Fibroblast of lung (primary cell): Measurements from ENCODE around the gene PELO.

Experiments
- CTCF ChIP-seq, 2 donors: IDR thresholded peaks in 1 of 2; conservative IDR thresholded peaks in 1 of 2; 1 replicate in 1 of 2; 2 replicates in 1 of 2; pipeline ENCODE4 v1.5.1; 2011 to 2012; ENCODE audit warnings: low read length in 2 of 2, control low read depth in 1 of 2, inconsistent platforms in 1 of 2, low read depth in 1 of 2, mild to moderate bottlenecking in 1 of 2
- EZH2 ChIP-seq: IDR thresholded peaks from 2 replicates; pipeline ENCODE4 v1.5.1; 2012; ENCODE audit warnings: low read length, control low read depth, mild to moderate bottlenecking; ENCODE audit errors: missing control alignments

- TF ChIP-seq EZH2 (no peak), CTCF (conservative IDR thresholded peaks at IDR 0.05 in 1 of 2, IDR thresholded peaks at IDR 0.05 in 1 of 2; ENCODE audit: low read depth in 1 of 2, low read length in 2 of 2) (no peak)
These were observed 39.1 kb upstream of the PELO start for GRCh38 chr5:52748590-52748989.
